GM19099 (cell line): ENCODE data around the gene CCDC141.

Source experiments
- POLR2A ChIP-seq: IDR thresholded peaks from 3 replicates; pipeline ENCODE4 v1.6.1; 2011; ENCODE audit warnings: low read depth; ENCODE audit not compliant: insufficient read length; ENCODE audit errors: extremely low read depth

Gene CCDC141

GRCh38 chr2:178870703-178871102 is 179.2 kb downstream of the CCDC141 start:
- TF ChIP-seq POLR2A, result no peak

- no peak for TF ChIP-seq POLR2A
These were observed 183.9 kb downstream of the CCDC141 start for GRCh38 chr2:178865999-178866398.

GRCh38 chr2:178865146-178865936 is 184.6 kb downstream of the CCDC141 start:
- TF ChIP-seq POLR2A, result no peak

GRCh38 chr2:178863856-178864620 is 185.9 kb downstream of the CCDC141 start:
- no peak for TF ChIP-seq POLR2A

- TF ChIP-seq POLR2A, result no peak
These were observed 186.6 kb downstream of the CCDC141 start for GRCh38 chr2:178863130-178863855.

- TF ChIP-seq POLR2A, result no peak
These were observed 189.4 kb downstream of the CCDC141 start for GRCh38 chr2:178860551-178860950.

- TF ChIP-seq POLR2A, result no peak
These were observed 190.2 kb downstream of the CCDC141 start for GRCh38 chr2:178859730-178860129.

- TF ChIP-seq POLR2A, result no peak
These were observed 190.9 kb downstream of the CCDC141 start for GRCh38 chr2:178858896-178859625.

GRCh38 chr2:178855151-178855550 is 194.8 kb downstream of the CCDC141 start:
- TF ChIP-seq POLR2A, result no peak

- TF ChIP-seq POLR2A, result no peak
These were observed 201.6 kb downstream of the CCDC141 start for GRCh38 chr2:178848335-178848734.

- no peak for TF ChIP-seq POLR2A
These were observed 203.5 kb downstream of the CCDC141 start for GRCh38 chr2:178846458-178846802.

GRCh38 chr2:178845566-178846457 is 204.1 kb downstream of the CCDC141 start:
- no peak for TF ChIP-seq POLR2A

- no peak for TF ChIP-seq POLR2A
These were observed 205.2 kb downstream of the CCDC141 start for GRCh38 chr2:178844701-178845100.

GRCh38 chr2:178844269-178844668 is 205.7 kb downstream of the CCDC141 start:
- no peak for TF ChIP-seq POLR2A
